H9 (cell line): ENCODE measurements around the gene ELOVL4. TPM values are rescaled to one million over a fixed set of nuclear protein-coding genes. Genes with fewer than 3 reads are reported as not detected.

Experiments
- DNase-seq: peaks from one replicate; pipeline ENCODE4 v3.0.0-alpha.2; 2017
- H2AFZ ChIP-seq: one replicate; pipeline ENCODE4 v1.6.1; 2013; ENCODE audit warnings: mild to moderate bottlenecking, low read length, control low read depth, moderate library complexity
- H2AK5ac ChIP-seq: 2 replicates; pipeline ENCODE4 v1.6.1; 2013; ENCODE audit warnings: low read length, control low read depth, mixed read lengths; ENCODE audit not compliant: insufficient read length
- H2BK120ac ChIP-seq: one replicate; pipeline ENCODE4 v1.6.1; 2013; ENCODE audit warnings: low read depth, mild to moderate bottlenecking, low read length, control low read depth, inconsistent platforms; ENCODE audit not compliant: poor library complexity, severe bottlenecking
- H2BK12ac ChIP-seq: 2 replicates; pipeline ENCODE4 v1.6.1; 2013; ENCODE audit warnings: low read length, control low read depth, mixed read lengths, low read depth; ENCODE audit not compliant: insufficient read length
- H2BK15ac ChIP-seq: 2 replicates; pipeline ENCODE4 v1.6.1; 2013; ENCODE audit warnings: low read depth, low read length, control low read depth
- H2BK20ac ChIP-seq: one replicate; pipeline ENCODE4 v1.6.1; 2013; ENCODE audit warnings: low read depth, mild to moderate bottlenecking, low read length, control low read depth, inconsistent platforms; ENCODE audit not compliant: poor library complexity, severe bottlenecking
- H2BK5ac ChIP-seq: 2 replicates; pipeline ENCODE4 v1.6.1; 2013; ENCODE audit warnings: low read length, control low read depth, mixed read lengths; ENCODE audit not compliant: insufficient read length
- H3K14ac ChIP-seq: 2 replicates; pipeline ENCODE4 v1.6.1; 2013; ENCODE audit warnings: low read length, control low read depth; ENCODE audit not compliant: insufficient read depth
- H3K18ac ChIP-seq: 2 replicates; pipeline ENCODE4 v1.6.1; 2013; ENCODE audit warnings: low read depth, mild to moderate bottlenecking, mixed read lengths, low read length, control low read depth; ENCODE audit not compliant: insufficient read length
- H3K23ac ChIP-seq: 2 replicates; pipeline ENCODE4 v1.6.1; 2013; ENCODE audit warnings: low read length, control low read depth, mixed read lengths, low read depth; ENCODE audit not compliant: insufficient read length
- H3K23me2 ChIP-seq: 2 replicates; pipeline ENCODE4 v1.6.1; 2013; ENCODE audit warnings: low read depth, mild to moderate bottlenecking, mixed read lengths, low read length, control low read depth; ENCODE audit not compliant: insufficient read length, poor library complexity, severe bottlenecking
- H3K27ac ChIP-seq: 2 replicates; pipeline ENCODE4 v1.5.1; 2013; ENCODE audit warnings: low read length, control low read depth, mixed read lengths, low read depth; ENCODE audit not compliant: insufficient read length
- H3K27me3 ChIP-seq: 2 replicates; pipeline ENCODE4 v1.6.1; 2013; ENCODE audit warnings: low read length, control low read depth, inconsistent platforms; ENCODE audit not compliant: insufficient read depth
- H3K4ac ChIP-seq: 2 replicates; pipeline ENCODE4 v1.6.1; 2013; ENCODE audit warnings: low read depth, mild to moderate bottlenecking, control low read depth, inconsistent platforms, low read length, moderate library complexity
- H3K4me1 ChIP-seq: 2 replicates; pipeline ENCODE4 v1.6.1; 2013; ENCODE audit warnings: low read length, control low read depth, inconsistent platforms; ENCODE audit not compliant: insufficient read depth
- H3K4me2 ChIP-seq: 2 replicates; pipeline ENCODE4 v1.6.1; 2013; ENCODE audit warnings: low read length, control low read depth, mixed read lengths; ENCODE audit not compliant: insufficient read length, insufficient read depth
- H3K56ac ChIP-seq: 2 replicates; pipeline ENCODE4 v1.6.1; 2013; ENCODE audit warnings: low read depth, mild to moderate bottlenecking, mixed read lengths, low read length, control low read depth; ENCODE audit not compliant: insufficient read length
- H3K79me1 ChIP-seq: 2 replicates; pipeline ENCODE4 v1.6.1; 2013; ENCODE audit warnings: low read depth, mild to moderate bottlenecking, moderate library complexity, low read length, control low read depth, inconsistent platforms; ENCODE audit not compliant: insufficient read depth, poor library complexity, severe bottlenecking
- H3K79me2 ChIP-seq: 2 replicates; pipeline ENCODE4 v1.6.1; 2013; ENCODE audit warnings: low read length, control low read depth, inconsistent platforms; ENCODE audit not compliant: insufficient read depth
- H3K9ac ChIP-seq: 2 replicates; pipeline ENCODE4 v1.6.1; 2013; ENCODE audit warnings: low read length, control low read depth, mixed read lengths; ENCODE audit not compliant: insufficient read length; ENCODE audit errors: extremely low read depth
- H3K9me3 ChIP-seq: one replicate; pipeline ENCODE4 v1.6.1; 2013; ENCODE audit warnings: low read depth, low read length, inconsistent platforms; ENCODE audit not compliant: control insufficient read depth
- H3T11ph ChIP-seq: one replicate; pipeline ENCODE4 v1.6.1; 2013; ENCODE audit warnings: mild to moderate bottlenecking, low read length, control low read depth, inconsistent platforms
- H4K20me1 ChIP-seq: one replicate; pipeline ENCODE4 v1.6.1; 2013; ENCODE audit not compliant: control insufficient read depth, insufficient read length, insufficient read depth
- H4K5ac ChIP-seq: 2 replicates; pipeline ENCODE4 v1.6.1; 2013; ENCODE audit warnings: low read depth, mild to moderate bottlenecking, mixed read lengths, low read length, control low read depth; ENCODE audit not compliant: insufficient read length
- H4K8ac ChIP-seq: replicated peaks from 2 replicates; pipeline ENCODE4 v1.6.1; 2013; ENCODE audit warnings: low read length, control low read depth, mixed read lengths, low read depth; ENCODE audit not compliant: insufficient read length
- H4K91ac ChIP-seq: 2 replicates; pipeline ENCODE4 v1.6.1; 2013; ENCODE audit warnings: low read depth, mild to moderate bottlenecking, moderate library complexity, mixed read lengths, low read length, control low read depth; ENCODE audit not compliant: insufficient read length
- H3K27ac Mint-ChIP-seq, 3 experiments: 2 replicates in 2 of 3; 3 replicates in 1 of 3; pipeline ENCODE4 v1.8.0; 2020 to 2021; ENCODE audit warnings: mixed read lengths in 3 of 3, mild to moderate bottlenecking in 1 of 3, moderate library complexity in 1 of 3
- H3K27me3 Mint-ChIP-seq: 2 replicates; pipeline ENCODE4 v1.8.0; 2021; ENCODE audit warnings: low read depth, mild to moderate bottlenecking, moderate library complexity, mixed read lengths
- H3K36me3 Mint-ChIP-seq, 3 experiments: 2 replicates in 2 of 3; 3 replicates in 1 of 3; pipeline ENCODE4 v1.8.0; 2020 to 2021; ENCODE audit warnings: low read depth in 3 of 3, mixed read lengths in 3 of 3; ENCODE audit not compliant: insufficient read depth in 1 of 3
- H3K4me1 Mint-ChIP-seq, 2 experiments: 2 replicates each; pipeline ENCODE4 v1.8.0; 2020; ENCODE audit warnings: mixed read lengths in 2 of 2
- H3K4me3 Mint-ChIP-seq, 2 experiments: 2 replicates in 1 of 2; 3 replicates in 1 of 2; pipeline ENCODE4 v1.8.0; 2020 to 2021; ENCODE audit warnings: mild to moderate bottlenecking in 2 of 2, mixed read lengths in 2 of 2, moderate library complexity in 1 of 2
- H3K9me3 Mint-ChIP-seq, 2 experiments: 2 replicates in 1 of 2; 3 replicates in 1 of 2; pipeline ENCODE4 v1.8.0; 2020; ENCODE audit warnings: mild to moderate bottlenecking in 2 of 2, mixed read lengths in 2 of 2, moderate library complexity in 1 of 2
- CTCF ChIP-seq: fragments of 200-600 bp; sonication (generic); conservative IDR thresholded peaks from 3 replicates; pipeline ENCODE4 v1.8.0; 2021; ENCODE audit warnings: antibody characterized with exemption, mild to moderate bottlenecking
- WGBS: extraction: QIAGEN DNeasy Blood & Tissue Kit; methylation state at CpG from one replicate; pipeline ENCODE4 v1.1.7; 2013; ENCODE audit warnings: missing lambda C conversion rate, low lambda C conversion rate, mixed read lengths; ENCODE audit not compliant: insufficient read length; ENCODE audit errors: extremely low coverage; 5-methylcytosine and 5-hydroxymethylcytosine counted together
- total RNA-seq: library from RNA; stranded (reverse); gene quantifications from 2 replicates; pipeline ENCODE4 v1.2.1, GENCODE V29; 2021

ELOVL4 gene
- total RNA-seq, 1 experiment from 2014 or later = 10.1 TPM

- Mint-ChIP-seq H3K4me3 (no peak overlapping the region), H3K36me3 (no peaks in the 10 kb centered on the region), H3K4me1 (no peaks in the 10 kb centered on the region), H3K9me3 (no peaks in the 10 kb centered on the region), H3K27me3 (no peaks in the 10 kb centered on the region), H3K27ac (no peak overlapping the region)
- H2BK120ac ChIP-seq = no peak overlapping the region
- H2BK12ac ChIP-seq = no peak overlapping the region
- TF ChIP-seq CTCF = no peak
- WGBS = no CpG with 5 or more reads among the region's 2 CpGs
- no peak overlapping the region for H3K4ac ChIP-seq
- no peaks in the 10 kb centered on the region for H3K9me3 ChIP-seq
- H2BK20ac ChIP-seq = no peak overlapping the region
- H3K18ac ChIP-seq = no peak overlapping the region
- H3K27ac ChIP-seq = no peak overlapping the region
- H4K91ac ChIP-seq = no peak overlapping the region
- H3K4me1 ChIP-seq = no peaks in the 10 kb centered on the region
- no peak overlapping the region for H4K8ac ChIP-seq
- no peak overlapping the region for H2AK5ac ChIP-seq
- H3K27me3 ChIP-seq = no peaks in the 10 kb centered on the region
- no peak overlapping the region for H2BK15ac ChIP-seq
- H3K23ac ChIP-seq = no peak overlapping the region
- no peaks in the 10 kb centered on the region for H3K23me2 ChIP-seq
- no peak overlapping the region for H3K56ac ChIP-seq
- no peaks in the 10 kb centered on the region for H4K20me1 ChIP-seq
- no peak overlapping the region for H2BK5ac ChIP-seq
- no peaks in the 10 kb centered on the region for H3K79me1 ChIP-seq
- H3K9ac ChIP-seq = no peak overlapping the region
- no peak overlapping the region for H3K4me2 ChIP-seq
- no peaks in the 10 kb centered on the region for H3K79me2 ChIP-seq
- H2AFZ ChIP-seq = no peak overlapping the region
- no peak overlapping the region for H3T11ph ChIP-seq
- H3K14ac ChIP-seq = no peak overlapping the region
- no peak overlapping the region for H4K5ac ChIP-seq
- DNase-seq = no peak
Measured at GRCh38 chr6:79902046-79902445, 45.3 kb downstream of the ELOVL4 start.
